GM19025 (cell line): ENCODE measurements around the gene P2RX6.
"Not testable (repeated sequence)": the region's sequence is repeated elsewhere in the genome, so short reads cannot be mapped to it uniquely, and the experiment has no call there.

ENCODE experiments used
- ATAC-seq: cut with Tn5 transposase; IDR thresholded peaks from one replicate; pipeline ENCODE4 v1.9.1; 2021; ENCODE audit warnings: mild to moderate bottlenecking, low read depth, moderate library complexity; ENCODE audit not compliant: unreplicated experiment

P2RX6 gene

DNA sequence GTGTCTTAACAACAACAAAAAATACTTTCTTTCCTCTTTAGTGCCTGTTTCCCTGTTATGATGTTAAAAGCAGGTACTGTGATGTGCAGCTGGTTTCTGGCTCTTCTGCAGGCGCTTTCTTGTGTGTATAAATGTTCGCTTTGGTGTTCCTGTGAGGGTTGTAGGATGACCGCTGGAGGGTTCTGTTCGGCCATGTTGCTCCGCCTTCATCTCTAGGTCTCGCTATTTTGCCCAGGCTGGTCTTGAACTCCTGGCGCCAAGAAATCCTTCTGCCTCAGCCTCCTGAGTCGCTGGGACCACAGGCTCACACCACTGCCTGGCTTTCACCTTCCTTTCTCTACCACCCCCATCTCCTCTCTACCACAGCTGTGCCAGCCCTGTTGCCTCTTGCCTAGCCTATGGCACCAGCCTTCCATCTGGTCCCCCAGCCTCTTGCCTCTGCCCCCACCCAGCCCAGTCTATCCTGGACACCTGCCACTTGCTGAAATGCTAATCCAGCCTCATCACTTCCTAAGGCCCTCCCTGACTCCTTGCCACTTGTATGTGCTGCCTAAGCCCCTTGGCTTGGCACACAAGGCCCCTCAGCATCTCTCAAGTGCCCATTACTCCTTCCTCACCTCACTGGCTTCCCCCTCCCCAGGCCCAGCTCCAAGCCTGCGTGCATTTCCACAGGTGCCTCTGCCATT lies 36.3 kb downstream of the P2RX6 start:
- ATAC-seq, result no peak

DNA sequence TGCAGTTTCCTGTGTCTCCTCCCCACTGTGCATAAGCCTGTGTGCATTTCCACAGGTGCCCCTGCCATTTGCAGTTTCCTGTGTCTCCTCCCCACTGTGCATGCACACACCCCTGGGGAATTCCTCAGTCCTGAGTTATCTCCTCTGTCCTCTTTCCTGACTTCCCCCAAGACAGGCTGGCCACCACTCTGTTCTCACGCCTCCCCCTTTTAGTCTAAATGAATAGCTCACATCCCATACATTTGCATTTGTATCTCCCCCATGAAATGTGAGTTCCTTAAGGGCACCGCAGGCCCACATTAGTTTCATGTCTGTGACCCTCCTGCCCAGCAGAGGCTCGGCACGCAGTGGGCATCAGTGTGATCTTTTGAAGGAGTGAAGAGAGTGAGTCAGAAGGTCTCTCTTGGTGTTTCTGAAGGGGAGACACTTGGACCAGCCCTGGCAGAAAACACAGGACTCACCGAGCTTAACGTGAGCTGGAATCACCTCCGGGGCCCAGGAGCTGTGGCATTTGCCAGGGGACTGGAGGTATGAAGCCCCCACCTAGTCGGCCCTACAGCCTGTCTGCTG lies 37.0 kb downstream of the P2RX6 start:
- no peak for ATAC-seq

DNA sequence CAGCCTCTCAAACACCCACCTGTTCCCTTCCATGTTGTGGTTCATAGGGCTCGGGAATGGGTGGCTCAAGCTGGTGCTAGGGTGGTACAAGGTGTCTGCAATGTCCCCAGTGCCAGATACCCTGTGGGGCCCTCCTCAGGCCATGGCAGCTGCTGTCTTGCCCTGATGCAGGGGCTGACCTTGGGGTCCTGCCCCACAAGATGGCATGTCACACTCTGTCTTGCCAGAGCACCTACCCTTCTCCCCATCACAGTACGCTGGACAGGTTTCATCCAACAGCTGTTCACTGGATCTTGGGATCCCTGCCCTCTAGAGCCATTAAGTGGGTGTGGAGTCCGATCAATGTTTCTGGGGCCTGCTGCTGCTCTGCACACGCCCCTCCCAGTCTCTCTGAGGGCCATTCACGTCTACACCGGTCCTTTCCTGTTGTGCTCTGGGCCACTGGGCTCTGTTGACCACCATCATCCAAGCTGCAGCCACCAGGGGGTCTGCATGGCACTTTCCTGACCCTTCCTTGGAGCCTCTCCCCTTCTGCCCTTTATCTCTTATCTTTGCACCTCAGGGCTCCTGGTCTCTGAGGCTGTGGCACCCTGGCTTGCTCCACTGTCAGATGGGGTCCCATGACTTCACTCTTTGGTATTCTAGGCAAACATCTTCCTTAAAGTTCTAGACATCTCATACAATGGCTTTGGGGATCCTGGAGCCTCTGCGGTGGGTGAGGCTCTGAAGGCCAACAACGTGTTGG lies 37.9 kb downstream of the P2RX6 start:
- ATAC-seq, result no peak

DNA sequence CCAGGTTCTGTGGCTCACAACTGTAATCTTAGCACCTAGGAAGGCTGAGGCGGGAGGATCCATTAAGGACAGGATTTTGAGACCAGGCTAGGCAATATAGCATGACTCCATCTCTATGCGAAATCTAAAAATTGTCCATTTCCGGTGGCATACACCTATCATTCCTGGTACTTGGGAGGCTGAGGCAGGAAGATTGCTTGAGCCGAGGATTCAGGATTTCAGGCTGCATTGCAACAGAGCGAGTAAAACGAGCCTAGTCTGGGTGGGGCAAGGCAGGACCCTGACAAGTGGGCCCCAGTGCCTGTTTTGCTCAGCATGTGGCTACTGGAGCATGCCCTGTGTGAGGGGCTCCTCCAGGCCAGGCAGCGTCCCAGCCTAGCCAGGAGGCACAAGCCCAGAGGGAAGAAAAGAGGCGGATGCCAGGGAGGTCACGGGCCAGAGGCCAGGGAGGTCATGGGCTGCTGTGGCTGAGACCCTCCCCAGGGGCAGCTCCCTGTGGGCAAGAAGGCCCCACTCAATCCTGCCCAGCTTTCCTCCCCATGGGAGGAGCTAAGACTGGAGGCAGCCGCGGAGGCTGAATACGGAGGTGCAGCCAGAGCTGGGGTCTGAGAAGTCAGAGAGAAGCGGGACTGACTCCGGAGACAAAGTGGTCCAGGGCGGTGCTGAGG lies 39.2 kb downstream of the P2RX6 start:
- ATAC-seq, result no peak

- no peak for ATAC-seq
Measured at GRCh38 chr22:21054714-21055563, 40.0 kb downstream of the P2RX6 start.

DNA sequence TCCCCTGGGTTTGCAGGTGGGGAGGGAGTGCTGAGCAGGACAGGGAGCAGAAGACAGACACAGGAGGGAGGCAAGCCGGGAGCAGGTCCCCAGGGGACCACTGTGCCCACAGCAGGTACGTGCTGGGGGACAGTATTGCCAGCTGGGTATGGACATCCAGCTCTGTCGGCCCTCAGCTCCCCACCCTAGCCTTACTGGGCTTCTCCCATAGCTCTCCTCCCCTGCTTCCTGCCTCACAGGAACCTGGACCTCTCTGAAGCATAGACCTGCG lies 40.5 kb downstream of the P2RX6 start:
- ATAC-seq, result no peak

DNA sequence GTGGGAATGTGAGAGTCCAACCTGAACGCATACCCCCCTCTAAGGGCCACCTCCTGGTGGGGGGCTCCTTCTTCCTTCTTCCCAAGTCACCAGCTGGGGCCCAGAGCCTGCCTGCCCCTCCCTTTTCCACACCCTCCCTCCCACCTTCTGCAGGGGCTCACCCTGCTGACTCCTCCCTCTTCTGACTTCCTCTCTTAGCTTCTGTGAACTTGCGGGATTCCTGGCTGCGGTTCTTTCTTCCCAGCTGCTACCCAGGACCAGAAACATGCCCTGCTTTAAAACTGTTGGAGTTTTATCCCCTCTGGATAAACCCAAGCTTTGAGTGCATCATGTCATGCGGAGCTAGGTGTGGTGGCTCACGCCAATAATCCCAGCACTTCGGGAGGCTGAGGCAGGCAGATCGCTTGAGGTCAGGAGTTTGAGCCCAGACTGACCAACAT lies 40.9 kb downstream of the P2RX6 start:
- no peak for ATAC-seq

DNA sequence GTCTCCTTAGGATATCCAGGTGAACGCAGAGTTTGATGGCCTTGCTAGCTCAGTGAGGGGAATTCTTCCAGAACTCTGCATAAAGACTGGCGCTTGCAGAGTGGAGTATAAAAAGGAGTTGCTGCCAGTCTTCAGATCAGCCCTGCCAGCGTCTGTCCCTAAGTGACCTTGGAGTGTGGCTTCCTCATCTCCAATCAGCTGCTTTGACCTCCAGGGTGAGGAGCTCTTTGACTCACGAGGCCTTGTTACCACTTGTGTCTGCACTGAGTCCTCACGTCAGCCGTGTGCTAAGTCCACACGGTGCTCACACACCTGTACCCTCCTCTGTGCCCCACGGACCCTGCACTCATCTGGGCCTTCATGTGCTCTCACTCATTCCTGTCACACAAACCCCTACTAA lies 45.4 kb downstream of the P2RX6 start:
- not testable (repeated sequence) for ATAC-seq

GRCh38 chr22:21061660-21062321 lies 46.8 kb downstream of the P2RX6 start:
- ATAC-seq, result not testable (repeated sequence)

GRCh38 chr22:21064425-21064824 lies 49.5 kb downstream of the P2RX6 start:
- ATAC-seq, result not testable (repeated sequence)

DNA sequence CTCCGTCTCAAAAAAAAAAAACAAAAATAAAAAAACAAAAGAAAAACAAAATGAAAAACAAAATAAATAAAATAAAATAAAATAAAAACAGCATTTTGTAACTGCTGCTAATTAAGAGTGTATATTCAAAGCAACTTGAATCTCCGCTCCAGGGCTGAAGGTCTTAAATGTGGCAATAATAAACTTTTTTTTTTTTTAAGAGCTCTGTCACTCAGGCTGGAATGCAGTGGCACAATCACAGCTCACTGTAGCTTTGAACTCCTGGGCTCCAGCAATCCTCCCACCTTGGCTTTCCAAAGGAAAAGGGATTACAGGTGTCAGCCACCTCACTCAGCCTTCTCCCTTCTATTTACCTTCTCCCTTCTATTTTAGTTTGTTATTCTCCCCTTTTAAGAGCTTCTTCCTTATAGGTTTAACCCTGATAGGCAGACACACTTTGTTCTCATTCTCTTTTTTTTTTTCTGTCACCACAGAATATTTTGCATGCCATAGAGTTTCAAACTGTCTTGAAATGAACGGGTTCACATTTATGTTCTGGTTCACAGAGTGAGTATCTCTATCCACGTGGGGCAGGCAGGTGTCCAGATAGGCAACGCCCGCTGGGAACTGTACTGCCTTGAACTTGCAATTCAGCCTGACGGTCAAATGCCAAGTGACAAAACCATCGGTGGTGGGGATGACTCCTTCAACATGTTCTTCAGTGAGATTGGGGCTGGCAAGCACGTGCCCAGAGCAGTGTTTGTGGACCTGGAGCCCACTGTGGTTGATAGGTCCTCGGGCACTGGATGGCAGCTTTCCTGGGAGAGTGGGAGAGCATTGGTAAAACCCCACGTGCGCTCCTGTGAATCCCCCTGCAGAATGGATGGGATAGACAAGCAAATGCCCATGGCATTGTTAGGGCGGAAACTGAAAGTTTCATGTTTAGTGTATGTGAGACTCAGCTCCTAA lies 50.2 kb downstream of the P2RX6 start:
- ATAC-seq, result no peak

- no peak for ATAC-seq
Measured at GRCh38 chr22:21067075-21067900, 52.3 kb downstream of the P2RX6 start.

GRCh38 chr22:21067901-21068680 lies 53.1 kb downstream of the P2RX6 start:
- ATAC-seq, result no peak

DNA sequence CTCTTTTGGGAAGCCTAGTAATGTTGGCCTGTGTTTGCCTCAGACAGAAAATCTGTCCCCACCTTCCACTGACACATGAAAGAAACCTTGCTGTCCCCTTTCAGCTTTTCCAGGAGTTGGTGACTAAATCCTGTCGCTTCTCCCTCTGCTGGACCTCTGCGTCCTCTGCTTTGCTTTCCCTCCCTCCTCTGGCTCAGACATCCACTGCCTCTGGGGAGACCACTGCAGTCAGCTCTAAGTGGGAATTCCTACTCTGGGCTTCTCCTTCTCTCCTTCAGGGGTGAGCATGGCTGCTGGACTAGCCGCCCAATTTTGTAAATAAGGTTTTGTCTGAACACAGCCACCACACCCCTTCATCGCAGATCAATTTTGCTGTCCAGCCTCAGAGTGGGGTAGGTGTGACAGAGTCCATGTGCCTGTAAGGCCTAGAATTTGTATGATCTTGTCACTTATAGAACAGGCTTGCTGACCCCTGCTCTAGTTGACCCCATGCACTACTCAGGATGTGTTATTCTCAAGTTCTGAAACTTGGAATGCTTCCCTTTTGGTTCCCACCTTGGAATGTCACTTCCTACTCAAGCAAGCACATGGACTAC lies 53.8 kb downstream of the P2RX6 start:
- ATAC-seq, result no peak

DNA sequence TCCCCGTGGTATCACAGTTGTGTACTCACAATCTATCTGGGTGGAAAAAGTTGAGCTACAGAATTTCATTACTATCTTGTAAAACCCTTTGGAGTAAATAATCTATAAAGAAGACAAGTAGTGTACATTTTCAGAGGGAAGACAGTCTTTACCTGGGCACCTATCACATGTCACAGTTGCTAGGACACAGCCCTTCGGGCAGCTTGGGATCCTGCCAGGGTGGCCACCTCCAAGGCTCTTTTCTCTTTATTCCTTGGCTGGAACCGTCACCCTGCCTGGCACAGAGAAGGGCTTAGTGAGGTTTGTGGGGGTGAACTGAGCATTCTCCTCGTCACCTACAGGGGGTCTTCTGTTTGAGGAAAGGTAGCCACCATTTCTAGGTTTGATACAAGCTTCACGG lies 54.4 kb downstream of the P2RX6 start:
- no peak for ATAC-seq

- ATAC-seq, result no peak
Measured at GRCh38 chr22:21070690-21071615, 56.0 kb downstream of the P2RX6 start.
